ENCODE data around the gene CEP128.

GRCh38 chr14:80575763-80576162 is 365.8 kb downstream of the CEP128 start:
- TF ChIP-seq POLR2AphosphoS5 (IDR thresholded peaks at IDR 0.05; ENCODE audit: borderline replicate concordance, low read depth, low read length) = no peak
- TF ChIP-seq EZH2 (IDR thresholded peaks at IDR 0.05) = no peak
